Head of caudate nucleus (tissue), 42 donors: ENCODE data around the gene RUVBL1.
A peak's percentile ranks its signal among the peaks of the same experiment; 100 is the strongest.

ENCODE experiments used
- DNase-seq, 42 donors: peaks; one replicate each; pipeline versions ENCODE4 v3.0.0 to v3.0.0-alpha.2; 2020 to 2021; ENCODE audit warnings: mixed read lengths in 7 of 42
- intact Hi-C: fragments of 100-400 bp; cut with DNase I; formaldehyde crosslinking; loops from one replicate; pipeline ENCODE4 v1.15.0; 2022

RUVBL1 gene

DNA sequence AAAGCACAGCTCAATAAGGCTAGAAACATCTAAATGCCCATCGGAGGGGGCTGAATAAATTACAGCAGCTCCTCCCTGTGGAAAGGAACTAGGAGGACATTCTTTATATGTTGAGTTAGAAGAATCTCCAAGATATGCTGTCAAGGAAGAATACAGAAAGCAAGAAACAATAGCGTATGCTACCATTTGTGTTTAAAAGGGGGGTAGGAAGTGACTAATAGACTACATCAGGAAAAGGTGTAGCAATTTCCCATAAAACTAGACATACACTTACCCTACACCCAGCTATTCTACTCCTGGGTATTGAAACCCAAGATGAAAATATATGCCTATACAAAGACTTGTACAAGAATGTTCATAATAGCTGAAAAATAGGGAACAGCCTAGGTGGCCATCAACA lies 49.8 kb downstream of the RUVBL1 start:
- intact Hi-C loops = no loop called here

DNA sequence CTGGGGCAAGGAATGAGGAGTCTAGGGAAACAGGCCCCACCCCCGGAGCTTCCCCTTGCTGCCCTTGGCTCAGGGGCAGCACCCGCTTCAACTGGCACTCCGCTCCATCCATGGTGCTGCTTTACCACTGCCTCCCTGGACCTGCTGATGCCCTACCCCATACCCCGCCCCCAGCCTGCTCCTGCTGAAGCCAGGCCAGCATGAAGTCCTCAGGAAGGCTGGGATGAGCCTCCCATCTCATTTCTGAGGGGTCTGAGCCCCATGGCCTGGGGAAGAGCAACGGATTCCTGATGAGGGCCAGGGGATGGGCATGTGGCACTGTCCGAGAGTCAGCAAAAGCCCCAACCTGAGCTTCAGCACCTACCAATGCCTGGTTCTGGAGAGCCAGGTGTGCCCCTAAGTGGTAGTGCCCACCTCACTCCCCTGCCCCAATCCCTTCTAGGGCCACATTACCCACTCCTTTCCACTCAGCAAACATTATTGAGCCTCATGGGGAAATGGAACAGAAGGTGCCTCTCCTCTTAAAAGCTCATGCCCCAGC lies 50.4 kb downstream of the RUVBL1 start:
- DNase-seq = peak in 2 of 42 donors; percentile 25
- intact Hi-C loops = no loop called here

More for the DNA sequence above, 49.8 kb downstream of the RUVBL1 start:
- no peak for DNase-seq

GRCh38 chr3:128072454-128073184 lies 51.0 kb downstream of the RUVBL1 start:
- peak in 1 of 42 donors; percentile 29 for DNase-seq
- intact Hi-C loops = no loop called here

- intact Hi-C loops = no loop called here
- DNase-seq = peak in 1 of 42 donors; percentile 29
Observed at GRCh38 chr3:128071771-128072453, 51.7 kb downstream of the RUVBL1 start.

GRCh38 chr3:128070898-128071591 lies 52.6 kb downstream of the RUVBL1 start:
- peak in 1 of 42 donors; percentile 29 for DNase-seq
- intact Hi-C loops = no loop called here

DNA sequence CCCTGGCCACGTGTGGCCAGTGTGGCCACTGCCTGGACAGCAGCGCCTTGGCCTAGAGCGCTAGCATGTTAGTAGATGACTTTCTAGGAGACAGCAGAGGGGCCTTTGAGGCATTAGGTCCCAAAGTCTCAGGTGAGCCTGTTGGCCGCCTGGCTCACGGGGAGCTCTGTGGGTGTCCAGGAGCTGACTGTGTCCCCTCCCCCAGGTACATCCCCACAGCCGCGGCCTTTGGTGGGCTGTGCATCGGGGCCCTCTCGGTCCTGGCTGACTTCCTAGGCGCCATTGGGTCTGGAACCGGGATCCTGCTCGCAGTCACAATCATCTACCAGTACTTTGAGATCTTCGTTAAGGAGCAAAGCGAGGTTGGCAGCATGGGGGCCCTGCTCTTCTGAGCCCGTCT lies 54.3 kb downstream of the RUVBL1 start:
- peak in 1 of 42 donors; percentile 32 for DNase-seq
- intact Hi-C loops = no loop called here

DNA sequence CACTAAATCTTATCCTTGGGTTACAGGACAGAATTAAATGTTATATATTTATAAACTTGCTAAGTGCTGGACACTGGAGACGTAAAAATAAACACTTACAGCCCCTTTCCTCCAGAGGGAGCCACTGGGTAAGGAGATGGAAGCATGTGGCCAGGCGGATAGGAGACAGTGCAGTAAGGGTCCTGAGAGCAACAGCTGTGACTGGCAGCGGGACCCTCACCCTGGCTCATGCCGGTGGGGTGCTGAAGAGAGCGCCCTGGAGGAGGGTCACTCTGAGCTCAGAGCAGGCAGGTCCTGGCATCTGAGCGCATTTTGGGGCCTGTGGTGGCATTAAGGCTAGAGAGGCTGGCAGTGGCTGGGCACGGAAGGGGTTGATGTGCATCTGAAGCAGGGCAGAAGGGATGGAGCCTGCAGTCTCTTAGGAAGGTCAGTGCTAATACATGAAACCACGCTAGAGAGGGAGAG lies 55.4 kb downstream of the RUVBL1 start:
- intact Hi-C loops = no loop called here
- DNase-seq = peak in 7 of 42 donors; percentile 23 to 50 (median 34)

GRCh38 chr3:128067489-128067888 lies 56.1 kb downstream of the RUVBL1 start:
- intact Hi-C loops = no loop called here
- DNase-seq = peak in 1 of 42 donors; percentile 9

DNA sequence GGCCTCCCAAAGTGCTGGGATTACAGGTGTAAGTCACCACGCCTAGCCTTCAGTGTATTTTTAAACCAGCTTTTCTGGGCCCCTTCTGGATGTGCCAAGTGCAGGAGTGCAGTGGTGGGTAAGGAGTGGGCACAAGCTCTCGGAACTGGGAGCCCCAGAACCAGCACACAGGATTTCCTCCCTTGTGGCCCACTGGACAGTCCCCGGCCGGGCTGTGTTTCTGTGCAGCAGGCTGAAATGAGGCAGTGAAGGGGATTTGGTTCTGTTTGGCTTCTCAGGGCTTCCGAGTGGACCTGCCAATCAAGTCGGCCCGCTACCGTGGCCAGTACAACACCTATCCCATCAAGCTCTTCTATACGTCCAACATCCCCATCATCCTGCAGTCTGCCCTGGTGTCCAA lies 56.9 kb downstream of the RUVBL1 start:
- intact Hi-C loops = no loop called here
- DNase-seq = peak in 2 of 42 donors; percentile 17 to 24

DNA sequence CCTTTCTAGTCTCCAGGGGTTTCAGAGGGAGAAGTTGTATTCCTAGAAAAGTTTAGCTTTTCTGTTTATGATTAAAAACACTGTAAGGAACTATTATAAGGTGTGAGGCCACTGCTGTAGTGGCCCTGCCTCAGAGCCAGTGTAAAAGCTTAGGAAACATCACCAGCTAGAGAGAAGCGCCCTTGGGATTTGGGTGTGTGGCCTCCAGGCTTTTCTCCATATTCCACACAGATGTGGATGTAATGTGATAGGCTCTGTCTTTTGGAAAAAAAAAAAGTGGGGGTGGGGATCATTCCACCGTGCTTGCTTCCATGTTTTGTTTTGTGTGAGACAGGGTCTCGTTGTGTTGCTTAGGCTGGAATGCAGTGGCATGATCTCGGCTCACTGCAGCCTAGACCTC lies 57.5 kb downstream of the RUVBL1 start:
- intact Hi-C loops = no loop called here
- DNase-seq = peak in 1 of 42 donors; percentile 22

GRCh38 chr3:128064962-128065361 lies 58.6 kb downstream of the RUVBL1 start:
- intact Hi-C loops = no loop called here
- peak in 1 of 42 donors; percentile 12 for DNase-seq

DNA sequence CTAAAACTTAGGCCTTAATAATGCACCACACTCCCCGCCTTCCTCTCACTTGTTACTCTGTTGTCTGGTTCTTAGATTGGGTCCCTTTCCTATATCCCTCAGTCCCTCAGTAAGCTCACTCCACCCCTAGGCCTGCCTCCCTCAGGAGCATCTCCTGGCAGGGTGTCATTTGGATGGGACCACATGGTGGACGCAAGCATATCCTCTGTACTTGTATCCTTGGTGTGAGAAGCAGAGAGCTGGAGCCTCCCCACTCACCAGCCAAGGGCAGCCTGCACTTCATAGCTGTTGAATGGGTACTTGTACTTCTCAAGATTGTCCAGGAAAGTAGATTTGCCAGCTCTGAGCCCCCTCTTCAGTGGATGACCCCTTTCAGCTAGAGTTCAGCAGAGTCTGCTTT lies 59.7 kb downstream of the RUVBL1 start:
- peak in 1 of 42 donors; percentile 19 for DNase-seq
- intact Hi-C loops = no loop called here

- intact Hi-C loops = no loop called here
- DNase-seq = peak in 3 of 42 donors; percentile 29 to 35 (median 30)
Observed at GRCh38 chr3:128062033-128062745, 61.4 kb downstream of the RUVBL1 start.

- DNase-seq = no peak
- intact Hi-C loops = no loop called here
Observed at GRCh38 chr3:128060473-128061381, 62.9 kb downstream of the RUVBL1 start.

DNA sequence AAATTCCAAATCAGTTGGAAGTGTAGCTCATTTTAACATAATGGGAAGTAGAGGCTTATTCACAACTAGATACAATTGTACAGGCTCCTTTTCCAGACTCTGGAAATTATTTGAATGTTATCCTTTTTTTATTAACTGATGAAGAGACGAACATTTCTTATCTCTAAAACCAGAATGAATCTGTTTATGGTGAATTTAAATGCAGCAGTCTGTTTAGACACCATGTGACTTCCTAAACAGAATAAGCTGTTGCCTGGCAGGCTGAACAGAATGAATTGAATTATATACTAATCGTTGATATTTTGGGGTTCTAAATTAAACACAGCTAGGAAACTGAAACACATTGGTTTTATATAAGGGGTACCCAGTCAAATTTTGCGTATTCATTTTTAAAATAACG lies 67.4 kb downstream of the RUVBL1 start:
- intact Hi-C loops = loop anchor here (10.0 kb wide), 1 partner anchor 559 kb away; no protein-coding TSS in a partner anchor

GRCh38 chr3:128054367-128054766 lies 69.2 kb downstream of the RUVBL1 start:
- DNase-seq = no peak
- intact Hi-C loops = loop anchor here (10.0 kb wide), 1 partner anchor 560 kb away; no protein-coding TSS in a partner anchor

More for the DNA sequence above, 67.4 kb downstream of the RUVBL1 start:
- no peak for DNase-seq

GRCh38 chr3:128053614-128054013 lies 70.0 kb downstream of the RUVBL1 start:
- intact Hi-C loops = loop anchor here (10.0 kb wide), 1 partner anchor 561 kb away; no protein-coding TSS in a partner anchor
- DNase-seq = no peak
